Skeletal muscle cell (primary cell): Measurements from ENCODE around the gene TNIK.
"Not testable (repeated sequence)": the region's sequence is repeated elsewhere in the genome, so short reads cannot be mapped to it uniquely, and the experiment has no call there.

Experiments used
- DNase-seq: peaks from one replicate; pipeline ENCODE4 v3.0.0-alpha.2; 2010; ENCODE audit warnings: low read depth
- H3K4me3 ChIP-seq: 2 replicates; pipeline ENCODE4 v1.5.1; 2011; ENCODE audit warnings: low read depth, mild to moderate bottlenecking, control low read depth, low read length, moderate library complexity

TNIK gene

GRCh38 chr3:171428321-171428787 is 31.9 kb downstream of the TNIK start:
- no peak for DNase-seq
- no peak overlapping the region for H3K4me3 ChIP-seq

- H3K4me3 ChIP-seq: no peak overlapping the region
- DNase-seq: no peak
Measured at GRCh38 chr3:171427771-171428320, 32.4 kb downstream of the TNIK start.

- not testable (repeated sequence) for H3K4me3 ChIP-seq, DNase-seq
Measured at GRCh38 chr3:171424063-171424462, 36.1 kb downstream of the TNIK start.

- H3K4me3 ChIP-seq, DNase-seq: not testable (repeated sequence)
Measured at GRCh38 chr3:171422855-171423254, 37.4 kb downstream of the TNIK start.

GRCh38 chr3:171420667-171421066 is 39.5 kb downstream of the TNIK start:
- H3K4me3 ChIP-seq: no peak overlapping the region
- DNase-seq: no peak

GRCh38 chr3:171419457-171419856 is 40.7 kb downstream of the TNIK start:
- DNase-seq: no peak
- H3K4me3 ChIP-seq: no peak overlapping the region

GRCh38 chr3:171417813-171418212 is 42.4 kb downstream of the TNIK start:
- no peak overlapping the region for H3K4me3 ChIP-seq
- DNase-seq: peak; percentile 23

GRCh38 chr3:171417137-171417536 is 43.1 kb downstream of the TNIK start:
- no peak for DNase-seq
- no peak overlapping the region for H3K4me3 ChIP-seq

- H3K4me3 ChIP-seq: no peak overlapping the region
- no peak for DNase-seq
Measured at GRCh38 chr3:171416666-171417065, 43.5 kb downstream of the TNIK start.

GRCh38 chr3:171416061-171416460 is 44.1 kb downstream of the TNIK start:
- no peak overlapping the region for H3K4me3 ChIP-seq
- DNase-seq: no peak

- DNase-seq: no peak
Measured at GRCh38 chr3:171415070-171415469, 45.1 kb downstream of the TNIK start.

GRCh38 chr3:171412473-171412872 is 47.7 kb downstream of the TNIK start:
- H3K4me3 ChIP-seq: no peak overlapping the region
- no peak for DNase-seq

More at GRCh38 chr3:171415070-171415469, 45.1 kb downstream of the TNIK start:
- H3K4me3 ChIP-seq: no peak overlapping the region

- DNase-seq: no peak
- H3K4me3 ChIP-seq: no peak overlapping the region
Measured at GRCh38 chr3:171412054-171412453, 48.2 kb downstream of the TNIK start.

GRCh38 chr3:171410186-171410585 is 50.0 kb downstream of the TNIK start:
- no peak for DNase-seq
- H3K4me3 ChIP-seq: no peak overlapping the region

GRCh38 chr3:171407759-171408158 is 52.4 kb downstream of the TNIK start:
- no peak for DNase-seq
- H3K4me3 ChIP-seq: no peak overlapping the region

- H3K4me3 ChIP-seq: no peak overlapping the region
- DNase-seq: no peak
Measured at GRCh38 chr3:171404376-171404967, 55.7 kb downstream of the TNIK start.

GRCh38 chr3:171402281-171402680 is 57.9 kb downstream of the TNIK start:
- DNase-seq: no peak
- no peak overlapping the region for H3K4me3 ChIP-seq

- H3K4me3 ChIP-seq: no peak overlapping the region
- DNase-seq: no peak
Measured at GRCh38 chr3:171401432-171401831, 58.8 kb downstream of the TNIK start.

GRCh38 chr3:171399842-171400241 is 60.4 kb downstream of the TNIK start:
- no peak overlapping the region for H3K4me3 ChIP-seq
- DNase-seq: no peak

- DNase-seq: no peak
- no peak overlapping the region for H3K4me3 ChIP-seq
Measured at GRCh38 chr3:171398343-171398742, 61.9 kb downstream of the TNIK start.

- no peak overlapping the region for H3K4me3 ChIP-seq
- DNase-seq: no peak
Measured at GRCh38 chr3:171397089-171397488, 63.1 kb downstream of the TNIK start.
